ENCODE measurements around the gene BSCL2.

Gene BSCL2

DNA sequence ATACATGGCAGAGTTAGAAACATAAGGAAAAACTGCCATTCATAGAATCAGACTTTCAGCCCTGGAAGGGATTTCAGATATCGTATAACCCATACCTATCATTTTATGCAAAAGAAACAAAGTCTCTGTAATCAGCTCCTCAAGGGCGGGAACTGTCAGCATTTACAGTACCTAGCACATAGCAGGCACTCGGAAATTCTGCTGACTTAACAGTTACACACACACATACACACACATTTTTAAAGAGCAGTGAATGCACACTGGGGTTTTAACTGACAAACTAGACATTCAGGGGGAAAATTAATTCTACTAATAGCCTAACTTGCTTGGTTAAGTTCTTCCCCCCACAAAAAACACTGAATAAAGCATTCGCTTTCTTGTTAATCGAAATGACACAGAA, 9.0 kb upstream of the BSCL2 start:
- Histone ChIP-seq H3K27ac (ENCODE audit: low read depth, low read length) (peak overlapping the region; percentile 7), H3K36me3 (ENCODE audit: control insufficient read depth, insufficient read depth, low read length) (peaks cover 94% of the 10 kb centered on the region), H3K4me3 (ENCODE audit: low read depth, low read length) (no peak overlapping the region), H3K4me1 (ENCODE audit: control insufficient read depth, insufficient read depth, low read length) (no peaks in the 10 kb centered on the region; the same call in 1 of the 2 replicates), H3K27me3 (ENCODE audit: control insufficient read depth, insufficient read depth, low read length) (no peaks in the 10 kb centered on the region), H3K9ac (ENCODE audit: low read depth, low read length) (no peak overlapping the region), H3K9me3 (ENCODE audit: control insufficient read depth, insufficient read depth, low read length) (no peaks in the 10 kb centered on the region)

DNA sequence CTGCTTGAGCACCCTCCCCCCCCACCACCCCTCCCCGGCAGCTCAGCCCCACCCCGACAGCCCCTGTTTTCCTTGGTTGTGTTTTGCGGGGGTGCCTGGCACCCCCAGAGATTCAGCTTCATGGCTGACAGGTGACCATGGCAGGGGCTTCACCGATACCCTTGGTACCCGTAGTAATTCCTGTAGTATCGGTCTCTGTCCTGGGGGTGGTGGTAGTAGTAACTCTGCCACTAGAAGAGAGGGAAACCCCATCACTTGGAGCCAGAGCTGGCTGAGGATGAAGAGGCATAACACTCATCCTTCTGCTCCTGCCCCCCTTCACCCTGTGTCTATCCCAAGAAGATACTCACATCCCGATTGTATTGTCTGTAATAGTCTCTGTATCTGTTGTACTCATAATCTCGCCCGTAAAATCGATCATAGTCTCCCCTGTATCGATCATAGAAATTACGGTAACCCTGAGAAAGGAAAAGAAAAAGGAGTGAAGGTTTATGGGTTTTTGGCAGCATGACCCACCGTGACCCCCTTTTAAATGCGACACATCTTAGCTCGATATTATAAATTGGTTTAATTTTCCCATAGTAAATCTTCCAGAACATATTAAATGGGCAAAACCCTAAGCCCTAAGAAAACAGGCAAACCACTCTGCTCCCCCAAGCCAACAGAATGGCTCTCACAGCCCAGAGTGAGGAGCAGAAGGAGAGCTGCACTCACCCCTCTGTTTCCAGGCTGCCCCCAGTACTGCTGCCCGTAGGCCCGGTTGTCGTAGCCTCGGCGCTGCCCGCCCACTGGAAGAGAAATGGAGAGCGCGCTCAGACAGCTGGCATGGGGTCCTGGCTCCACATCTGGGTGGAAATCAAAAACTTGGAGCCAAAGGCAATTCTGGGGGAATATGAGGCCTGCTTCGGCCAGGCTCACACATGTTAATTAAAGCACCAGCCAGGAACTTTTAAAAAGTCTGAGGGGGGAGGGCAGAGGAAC, 8.2 kb upstream of the BSCL2 start:
- Histone ChIP-seq H3K36me3 (ENCODE audit: control insufficient read depth, insufficient read depth, low read length) (peaks cover 93% of the 10 kb centered on the region), H3K9me3 (ENCODE audit: control insufficient read depth, insufficient read depth, low read length) (no peaks in the 10 kb centered on the region), H3K9ac (ENCODE audit: low read depth, low read length) (no peak overlapping the region), H3K4me3 (ENCODE audit: low read depth, low read length) (no peak overlapping the region), H3K27me3 (ENCODE audit: control insufficient read depth, insufficient read depth, low read length) (no peaks in the 10 kb centered on the region), H3K4me1 (ENCODE audit: control insufficient read depth, insufficient read depth, low read length) (no peaks in the 10 kb centered on the region; the same call in 1 of the 2 replicates), H3K27ac (ENCODE audit: low read depth, low read length) (peak overlapping the region; percentile 7)

DNA sequence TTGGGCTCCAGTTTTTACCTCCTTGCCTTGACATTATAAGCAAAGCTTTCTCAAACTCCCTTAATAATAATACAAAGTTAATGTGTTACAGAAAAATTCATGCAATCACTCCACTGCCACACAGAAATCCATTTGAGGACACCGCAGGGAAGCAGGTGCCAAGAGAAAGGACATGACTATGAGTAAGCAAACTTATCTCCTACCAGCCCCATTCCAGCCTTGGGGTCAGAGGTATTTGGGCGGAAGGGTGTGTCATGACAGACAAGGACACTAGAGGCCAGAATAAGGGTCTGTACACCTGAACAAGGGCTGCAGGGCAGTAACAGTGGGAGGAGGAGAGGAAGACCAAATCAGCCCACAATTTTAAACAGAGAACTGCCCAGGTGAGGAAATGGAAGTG, 6.1 kb upstream of the BSCL2 start:
- H3K27me3 ChIP-seq (ENCODE audit: control insufficient read depth, insufficient read depth, low read length) = no peaks in the 10 kb centered on the region
- no peak overlapping the region for H3K9ac ChIP-seq (ENCODE audit: low read depth, low read length)
- no peak overlapping the region for H3K4me3 ChIP-seq (ENCODE audit: low read depth, low read length)
- peak overlapping the region; percentile 74 for H3K27ac ChIP-seq (ENCODE audit: low read depth, low read length)
- peaks cover 76% of the 10 kb centered on the region for H3K36me3 ChIP-seq (ENCODE audit: control insufficient read depth, insufficient read depth, low read length)
- H3K4me1 ChIP-seq (ENCODE audit: control insufficient read depth, insufficient read depth, low read length) = peaks cover 11% of the 10 kb centered on the region
- H3K9me3 ChIP-seq (ENCODE audit: control insufficient read depth, insufficient read depth, low read length) = no peaks in the 10 kb centered on the region

DNA sequence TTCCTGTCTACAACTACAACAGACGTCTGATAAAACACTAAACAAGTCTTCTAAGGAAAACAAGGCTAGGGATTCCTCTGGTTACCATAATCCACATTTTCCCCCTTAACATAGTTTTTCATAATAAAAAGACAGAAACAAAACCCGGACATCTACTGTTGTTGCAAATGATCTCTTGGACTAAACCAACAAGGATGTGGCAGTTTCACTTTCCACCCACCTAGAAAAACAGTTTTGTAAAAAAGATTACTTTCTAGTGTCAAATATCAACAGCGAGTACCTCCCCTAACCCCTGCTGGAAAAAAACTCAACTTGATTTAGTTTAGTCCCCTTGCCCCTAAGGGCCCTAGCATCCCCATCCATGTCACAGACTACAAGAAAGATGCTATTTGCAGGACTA, 5.6 kb upstream of the BSCL2 start:
- Histone ChIP-seq H3K27ac (ENCODE audit: low read depth, low read length) (peak overlapping the region; percentile 74), H3K36me3 (ENCODE audit: control insufficient read depth, insufficient read depth, low read length) (peaks cover 71% of the 10 kb centered on the region), H3K9ac (ENCODE audit: low read depth, low read length) (no peak overlapping the region), H3K4me1 (ENCODE audit: control insufficient read depth, insufficient read depth, low read length) (peaks cover 16% of the 10 kb centered on the region), H3K27me3 (ENCODE audit: control insufficient read depth, insufficient read depth, low read length) (no peaks in the 10 kb centered on the region), H3K4me3 (ENCODE audit: low read depth, low read length) (no peak overlapping the region), H3K9me3 (ENCODE audit: control insufficient read depth, insufficient read depth, low read length) (no peaks in the 10 kb centered on the region)

DNA sequence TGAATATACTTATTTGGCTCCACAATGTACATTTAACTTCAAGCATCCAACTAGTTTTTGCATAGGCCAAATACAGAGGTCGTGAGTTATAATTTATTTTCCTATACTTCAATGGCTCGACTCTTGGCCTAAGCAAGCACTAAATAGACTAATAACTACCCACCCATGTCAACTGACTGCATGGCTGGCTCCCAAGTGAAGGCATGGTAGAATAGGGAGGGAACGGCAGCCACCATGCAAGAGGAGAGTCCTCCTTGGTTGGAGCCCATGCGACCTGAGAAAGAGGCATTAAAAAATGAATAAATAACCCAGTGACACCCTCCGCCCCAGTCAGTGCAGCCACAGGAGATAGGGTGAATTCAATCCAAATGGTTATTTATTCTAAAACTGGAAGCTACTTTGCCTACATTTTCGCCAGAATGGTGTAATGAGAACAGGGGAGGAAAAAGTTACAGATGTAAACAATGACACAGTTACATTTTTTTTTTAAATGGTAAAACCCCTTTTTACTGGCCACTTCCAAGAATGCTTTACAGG, 5.1 kb upstream of the BSCL2 start:
- H3K4me3 ChIP-seq (ENCODE audit: low read depth, low read length) = no peak overlapping the region
- H3K4me1 ChIP-seq (ENCODE audit: control insufficient read depth, insufficient read depth, low read length) = peaks cover 19% of the 10 kb centered on the region
- no peaks in the 10 kb centered on the region for H3K27me3 ChIP-seq (ENCODE audit: control insufficient read depth, insufficient read depth, low read length)
- H3K36me3 ChIP-seq (ENCODE audit: control insufficient read depth, insufficient read depth, low read length) = peaks cover 66% of the 10 kb centered on the region
- H3K27ac ChIP-seq (ENCODE audit: low read depth, low read length) = peak overlapping the region; percentile 8
- H3K9me3 ChIP-seq (ENCODE audit: control insufficient read depth, insufficient read depth, low read length) = no peaks in the 10 kb centered on the region
- no peak overlapping the region for H3K9ac ChIP-seq (ENCODE audit: low read depth, low read length)

DNA sequence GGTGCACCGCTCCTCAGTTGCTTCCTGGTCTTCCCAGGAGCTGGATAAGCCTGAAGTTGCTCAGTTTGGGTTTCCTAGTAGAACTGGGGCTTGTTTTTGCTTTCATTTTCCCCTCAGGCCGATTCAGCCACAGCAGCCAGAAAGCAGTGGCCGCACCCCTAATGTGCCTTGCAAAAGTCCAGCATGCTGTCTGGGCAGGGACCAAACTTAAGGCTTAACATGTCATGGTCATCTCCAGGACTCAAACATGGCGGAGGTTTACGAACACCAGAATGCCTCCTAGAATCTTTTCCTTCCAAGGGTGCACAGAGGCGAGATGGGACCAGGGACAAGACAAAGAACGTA, 2.7 kb upstream of the BSCL2 start:
- peak overlapping the region; percentile 98 for H3K27ac ChIP-seq (ENCODE audit: low read depth, low read length)
- no peaks in the 10 kb centered on the region for H3K27me3 ChIP-seq (ENCODE audit: control insufficient read depth, insufficient read depth, low read length)
- H3K9ac ChIP-seq (ENCODE audit: low read depth, low read length) = peak overlapping the region; percentile 91
- H3K4me1 ChIP-seq (ENCODE audit: control insufficient read depth, insufficient read depth, low read length) = peaks cover 19% of the 10 kb centered on the region
- peak overlapping the region; percentile 61 for H3K4me3 ChIP-seq (ENCODE audit: low read depth, low read length)
- H3K36me3 ChIP-seq (ENCODE audit: control insufficient read depth, insufficient read depth, low read length) = peaks cover 46% of the 10 kb centered on the region
- no peaks in the 10 kb centered on the region for H3K9me3 ChIP-seq (ENCODE audit: control insufficient read depth, insufficient read depth, low read length)

DNA sequence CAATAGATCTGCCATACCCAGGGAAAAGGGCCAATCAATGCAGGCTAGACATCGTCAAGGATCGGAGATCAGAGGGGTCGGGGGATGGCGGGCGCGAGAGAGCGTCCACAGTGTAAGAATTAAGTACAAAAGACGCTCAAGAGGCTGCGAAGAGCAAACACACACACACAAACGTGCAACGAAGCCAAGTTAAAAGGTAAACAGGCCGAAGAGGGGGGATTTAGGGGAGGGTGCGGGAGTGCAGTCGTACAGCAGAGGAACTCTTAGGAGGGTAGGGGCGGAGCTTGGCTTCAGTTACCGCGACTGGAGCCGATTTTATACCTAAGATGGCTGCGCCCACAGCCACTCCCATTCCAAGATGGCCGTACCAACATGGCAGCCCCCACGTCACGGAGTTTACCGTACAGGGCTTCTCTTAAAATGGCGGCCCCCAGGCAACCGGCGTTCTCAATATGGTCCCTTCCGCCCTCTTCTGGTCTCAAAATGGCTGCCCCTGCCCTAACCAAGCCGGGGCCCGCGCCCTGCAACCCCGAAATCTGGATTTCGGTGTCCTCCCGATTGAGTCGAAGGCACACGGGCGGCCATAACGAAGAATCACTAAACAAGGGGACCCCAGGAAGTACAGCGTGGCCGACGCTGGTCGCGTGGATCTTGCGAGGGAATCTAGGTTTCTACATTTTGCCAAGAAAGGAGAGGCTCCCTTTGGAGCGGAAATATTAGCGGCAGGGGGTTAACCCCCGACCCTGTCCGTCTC, 2.2 kb upstream of the BSCL2 start:
- Histone ChIP-seq H3K9me3 (ENCODE audit: control insufficient read depth, insufficient read depth, low read length) (no peaks in the 10 kb centered on the region), H3K27ac (ENCODE audit: low read depth, low read length) (peak overlapping the region; percentile 98), H3K27me3 (ENCODE audit: control insufficient read depth, insufficient read depth, low read length) (no peaks in the 10 kb centered on the region), H3K36me3 (ENCODE audit: control insufficient read depth, insufficient read depth, low read length) (peaks cover 46% of the 10 kb centered on the region), H3K9ac (ENCODE audit: low read depth, low read length) (peak overlapping the region; percentile 91), H3K4me3 (ENCODE audit: low read depth, low read length) (peak overlapping the region; percentile 79), H3K4me1 (ENCODE audit: control insufficient read depth, insufficient read depth, low read length) (peaks cover 19% of the 10 kb centered on the region)

DNA sequence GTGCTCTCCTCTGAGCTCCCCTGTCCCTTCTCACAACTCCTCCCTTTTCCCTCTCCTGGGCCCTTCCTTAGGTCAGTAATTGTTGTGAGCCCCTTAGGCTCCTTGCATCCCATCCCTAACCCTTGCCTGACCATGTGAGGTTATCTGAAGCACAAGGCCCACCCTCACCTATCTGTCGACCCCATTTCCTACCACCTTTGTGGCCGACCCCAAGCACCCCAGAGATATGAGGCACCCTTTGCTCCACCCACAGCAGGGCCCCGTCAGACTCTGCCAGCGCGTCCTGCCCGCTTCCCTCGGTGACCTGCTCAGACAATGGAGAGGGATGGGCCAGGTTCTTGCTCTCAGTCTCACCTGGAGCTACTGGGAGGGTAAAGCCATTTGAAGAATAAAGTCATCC, 1.6 kb upstream of the BSCL2 start:
- no peaks in the 10 kb centered on the region for H3K9me3 ChIP-seq (ENCODE audit: control insufficient read depth, insufficient read depth, low read length)
- peaks cover 41% of the 10 kb centered on the region for H3K36me3 ChIP-seq (ENCODE audit: control insufficient read depth, insufficient read depth, low read length)
- no peaks in the 10 kb centered on the region for H3K27me3 ChIP-seq (ENCODE audit: control insufficient read depth, insufficient read depth, low read length)
- H3K4me3 ChIP-seq (ENCODE audit: low read depth, low read length) = peak overlapping the region; percentile 79
- peaks cover 19% of the 10 kb centered on the region for H3K4me1 ChIP-seq (ENCODE audit: control insufficient read depth, insufficient read depth, low read length)
- peak overlapping the region; percentile 98 for H3K27ac ChIP-seq (ENCODE audit: low read depth, low read length)
- peak overlapping the region; percentile 68 for H3K9ac ChIP-seq (ENCODE audit: low read depth, low read length)

DNA sequence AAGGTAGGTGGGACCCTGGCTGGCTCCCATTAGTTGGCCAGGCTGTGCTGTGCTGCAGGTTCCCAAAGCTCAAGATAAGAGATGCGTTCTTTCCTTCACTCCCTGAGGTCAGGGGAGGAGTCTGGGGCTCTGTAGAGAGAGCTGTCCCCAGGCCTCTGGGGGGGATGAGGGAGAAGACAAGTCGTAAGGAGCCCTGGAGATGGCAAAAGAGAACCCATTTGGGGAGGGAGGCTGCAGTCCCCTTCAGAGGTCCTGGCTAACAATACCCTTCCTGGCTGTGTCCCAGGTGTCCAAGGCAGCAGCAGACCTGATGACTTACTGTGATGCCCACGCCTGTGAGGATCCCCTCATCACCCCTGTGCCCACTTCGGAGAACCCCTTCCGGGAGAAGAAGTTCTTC, 1.2 kb upstream of the BSCL2 start:
- no peaks in the 10 kb centered on the region for H3K27me3 ChIP-seq (ENCODE audit: control insufficient read depth, insufficient read depth, low read length)
- H3K36me3 ChIP-seq (ENCODE audit: control insufficient read depth, insufficient read depth, low read length) = peaks cover 37% of the 10 kb centered on the region
- no peaks in the 10 kb centered on the region for H3K9me3 ChIP-seq (ENCODE audit: control insufficient read depth, insufficient read depth, low read length)
- no peak overlapping the region for H3K9ac ChIP-seq (ENCODE audit: low read depth, low read length)
- peak overlapping the region; percentile 79 for H3K4me3 ChIP-seq (ENCODE audit: low read depth, low read length)
- H3K4me1 ChIP-seq (ENCODE audit: control insufficient read depth, insufficient read depth, low read length) = peaks cover 19% of the 10 kb centered on the region
- H3K27ac ChIP-seq (ENCODE audit: low read depth, low read length) = peak overlapping the region; percentile 98

DNA sequence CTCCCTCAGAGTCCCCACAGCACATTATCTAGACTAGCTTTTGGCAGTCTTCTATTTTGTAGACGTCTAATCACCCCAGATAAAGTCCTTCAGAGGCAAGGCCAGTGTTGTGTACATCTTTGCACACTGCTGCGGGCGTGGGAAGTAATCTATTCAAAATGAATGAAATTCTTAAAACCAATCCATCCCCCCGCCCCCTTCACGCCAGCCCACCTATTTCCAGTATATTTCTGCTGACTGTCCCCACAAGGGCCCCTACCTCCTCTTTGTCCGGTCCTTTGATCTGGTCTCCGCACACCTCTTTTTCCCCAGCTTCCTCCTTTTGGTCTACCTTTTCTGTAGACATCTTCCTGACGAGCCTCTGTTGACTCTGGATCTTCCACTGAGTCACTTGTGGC, 375 bp downstream of the BSCL2 start:
- Histone ChIP-seq H3K27ac (ENCODE audit: low read depth, low read length) (peak overlapping the region; percentile 94), H3K4me3 (ENCODE audit: low read depth, low read length) (peak overlapping the region; percentile 97), H3K9ac (ENCODE audit: low read depth, low read length) (peak overlapping the region; percentile 82), H3K9me3 (ENCODE audit: control insufficient read depth, insufficient read depth, low read length) (no peaks in the 10 kb centered on the region), H3K36me3 (ENCODE audit: control insufficient read depth, insufficient read depth, low read length) (peaks cover 29% of the 10 kb centered on the region), H3K4me1 (ENCODE audit: control insufficient read depth, insufficient read depth, low read length) (peaks cover 19% of the 10 kb centered on the region), H3K27me3 (ENCODE audit: control insufficient read depth, insufficient read depth, low read length) (no peaks in the 10 kb centered on the region)
